Measurements from ENCODE around the gene NCOA6. TPM values are rescaled to one million over a fixed set of nuclear protein-coding genes. Genes with fewer than 3 reads are reported as not detected.

NCOA6 gene
- total and polyA plus RNA-seq, 2 donors (not counting 1 experiment from before 2014, with no cell fraction given) = 8.1 to 12.0 TPM

DNA sequence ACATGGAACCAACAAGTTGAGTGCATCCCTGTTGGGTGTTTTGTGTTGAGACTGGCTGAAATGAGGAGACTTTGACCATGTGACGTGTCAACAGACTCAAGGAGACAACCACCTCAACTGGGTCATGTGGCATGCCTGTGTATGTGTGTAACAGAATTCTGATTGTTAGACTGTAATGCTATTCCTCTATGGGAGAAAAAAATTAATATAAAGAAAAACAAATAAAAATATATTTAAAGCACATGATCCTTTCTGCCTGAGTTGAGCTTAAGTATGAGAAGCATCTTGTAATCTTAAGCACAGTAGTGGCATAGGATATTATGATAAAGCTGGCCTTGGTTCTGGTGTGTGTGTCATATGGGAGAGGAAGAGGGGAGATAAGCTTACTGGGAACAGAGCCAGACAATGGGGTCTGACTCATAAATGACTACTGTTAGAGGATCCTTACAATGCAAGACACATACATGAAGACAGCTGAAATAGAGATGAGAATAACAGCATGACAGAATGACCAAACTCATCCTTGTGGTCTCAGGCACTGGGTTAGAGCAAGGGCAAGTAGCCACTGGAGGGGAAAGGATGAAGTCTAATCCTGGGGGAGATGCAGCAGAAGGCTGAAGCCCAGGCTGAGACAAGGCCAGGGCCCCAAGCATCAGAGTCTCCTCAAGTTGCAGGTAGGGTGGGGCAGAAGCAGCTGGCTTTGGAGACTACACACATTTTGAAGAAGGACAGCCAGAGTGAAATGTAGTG, 112.1 kb downstream of the NCOA6 start:
- no peak overlapping the region for H2AFZ ChIP-seq (ENCODE audit: low read length)
- H3K9ac ChIP-seq (ENCODE audit: insufficient read depth, low read length) = no peak overlapping the region
- H3K4me3 ChIP-seq (replicated peaks in 1 of 4; ENCODE audit: control extremely low read depth in 1 of 4, insufficient read depth in 1 of 4, low read depth in 3 of 4, low read length in 4 of 4) = no peak overlapping the region
- H3K27ac ChIP-seq (ENCODE audit: insufficient read depth, low read length) = peak overlapping the region; percentile 51
- no peaks in the 10 kb centered on the region for H4K20me1 ChIP-seq (ENCODE audit: control insufficient read depth, extremely low read depth, insufficient read depth, low read length)
- TF ChIP-seq EZH2 (IDR thresholded peaks at IDR 0.05; ENCODE audit: low read length, missing control alignments) = no peak
- TF ChIP-seq, protein P1, sequence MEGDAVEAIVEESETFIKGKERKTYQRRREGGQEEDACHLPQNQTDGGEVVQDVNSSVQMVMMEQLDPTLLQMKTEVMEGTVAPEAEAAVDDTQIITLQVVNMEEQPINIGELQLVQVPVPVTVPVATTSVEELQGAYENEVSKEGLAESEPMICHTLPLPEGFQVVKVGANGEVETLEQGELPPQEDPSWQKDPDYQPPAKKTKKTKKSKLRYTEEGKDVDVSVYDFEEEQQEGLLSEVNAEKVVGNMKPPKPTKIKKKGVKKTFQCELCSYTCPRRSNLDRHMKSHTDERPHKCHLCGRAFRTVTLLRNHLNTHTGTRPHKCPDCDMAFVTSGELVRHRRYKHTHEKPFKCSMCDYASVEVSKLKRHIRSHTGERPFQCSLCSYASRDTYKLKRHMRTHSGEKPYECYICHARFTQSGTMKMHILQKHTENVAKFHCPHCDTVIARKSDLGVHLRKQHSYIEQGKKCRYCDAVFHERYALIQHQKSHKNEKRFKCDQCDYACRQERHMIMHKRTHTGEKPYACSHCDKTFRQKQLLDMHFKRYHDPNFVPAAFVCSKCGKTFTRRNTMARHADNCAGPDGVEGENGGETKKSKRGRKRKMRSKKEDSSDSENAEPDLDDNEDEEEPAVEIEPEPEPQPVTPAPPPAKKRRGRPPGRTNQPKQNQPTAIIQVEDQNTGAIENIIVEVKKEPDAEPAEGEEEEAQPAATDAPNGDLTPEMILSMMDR (conservative IDR thresholded peaks at IDR 0.05 in 1 of 2, IDR thresholded peaks at IDR 0.05 in 1 of 2; ENCODE audit: low read depth in 1 of 2, low read length in 2 of 2) = no peak
- no peaks in the 10 kb centered on the region for H3K9me3 ChIP-seq (ENCODE audit: control insufficient read depth, insufficient read depth, low read depth, low read length)
- DNase-seq (ENCODE audit: low read depth in 2 of 2) = peak; percentile 98 to 99
- peaks cover 20% of the 10 kb centered on the region for H3K4me1 ChIP-seq (ENCODE audit: control insufficient read depth, extremely low read depth, insufficient read depth, low read length)
- no peaks in the 10 kb centered on the region for H3K27me3 ChIP-seq (ENCODE audit: control insufficient read depth, insufficient read depth, low read length)
- H3K4me2 ChIP-seq (ENCODE audit: extremely low read depth, insufficient read depth, low read length) = no peak overlapping the region
- H3K79me2 ChIP-seq (ENCODE audit: control insufficient read depth, insufficient read depth, low read length) = peaks cover 1% of the 10 kb centered on the region
- peaks cover 6% of the 10 kb centered on the region for H3K36me3 ChIP-seq (ENCODE audit: control insufficient read depth, insufficient read depth, low read length)

DNA sequence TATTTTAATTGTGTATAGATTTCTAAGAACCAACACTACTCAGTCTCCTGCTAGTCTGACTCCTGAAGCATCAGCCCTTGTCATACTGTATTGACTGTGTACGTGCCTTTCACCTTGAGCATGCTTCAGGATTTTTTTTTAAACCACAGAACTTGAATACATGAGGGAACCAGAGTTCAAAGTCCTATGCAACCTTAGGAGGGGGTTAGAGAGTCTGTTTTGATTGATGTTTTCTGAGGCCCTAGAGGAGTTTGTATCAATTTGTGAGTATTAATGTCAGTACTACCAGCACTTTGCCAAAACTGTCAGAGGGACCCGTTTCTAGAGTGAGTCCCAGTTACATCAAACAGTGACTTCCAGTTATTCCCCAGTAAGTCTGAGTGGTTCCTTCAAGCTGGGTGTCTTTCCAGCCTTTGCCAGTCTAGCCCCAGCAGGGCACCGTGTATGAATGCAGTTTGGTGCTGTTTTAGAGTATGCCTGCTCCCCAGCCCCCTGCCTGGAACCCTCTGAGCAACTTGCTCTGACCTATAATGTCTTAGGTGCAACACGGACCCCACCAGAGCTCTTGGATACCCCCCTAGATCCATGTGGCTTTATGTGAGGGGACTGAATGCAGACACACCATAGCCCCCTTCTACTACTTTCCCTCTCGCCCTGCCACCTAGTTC, 112.8 kb downstream of the NCOA6 start:
- peaks cover 6% of the 10 kb centered on the region for H3K36me3 ChIP-seq (ENCODE audit: control insufficient read depth, insufficient read depth, low read length)
- no peak for DNase-seq (ENCODE audit: low read depth in 2 of 2)
- peak overlapping the region; percentile 51 for H3K27ac ChIP-seq (ENCODE audit: insufficient read depth, low read length)
- peaks cover 1% of the 10 kb centered on the region for H3K79me2 ChIP-seq (ENCODE audit: control insufficient read depth, insufficient read depth, low read length)
- TF ChIP-seq, protein P1 (conservative IDR thresholded peaks at IDR 0.05 in 1 of 2, IDR thresholded peaks at IDR 0.05 in 1 of 2; ENCODE audit: low read depth in 1 of 2, low read length in 2 of 2) = no peak
- no peak for TF ChIP-seq EZH2 (IDR thresholded peaks at IDR 0.05; ENCODE audit: low read length, missing control alignments)
- H4K20me1 ChIP-seq (ENCODE audit: control insufficient read depth, extremely low read depth, insufficient read depth, low read length) = no peaks in the 10 kb centered on the region
- peaks cover 20% of the 10 kb centered on the region for H3K4me1 ChIP-seq (ENCODE audit: control insufficient read depth, extremely low read depth, insufficient read depth, low read length)
- H3K4me2 ChIP-seq (ENCODE audit: extremely low read depth, insufficient read depth, low read length) = no peak overlapping the region
- H2AFZ ChIP-seq (ENCODE audit: low read length) = no peak overlapping the region
- no peaks in the 10 kb centered on the region for H3K27me3 ChIP-seq (ENCODE audit: control insufficient read depth, insufficient read depth, low read length)
- no peaks in the 10 kb centered on the region for H3K9me3 ChIP-seq (ENCODE audit: control insufficient read depth, insufficient read depth, low read depth, low read length)
- no peak overlapping the region for H3K9ac ChIP-seq (ENCODE audit: insufficient read depth, low read length)
- no peak overlapping the region for H3K4me3 ChIP-seq (replicated peaks in 1 of 4; ENCODE audit: control extremely low read depth in 1 of 4, insufficient read depth in 1 of 4, low read depth in 3 of 4, low read length in 4 of 4)

DNA sequence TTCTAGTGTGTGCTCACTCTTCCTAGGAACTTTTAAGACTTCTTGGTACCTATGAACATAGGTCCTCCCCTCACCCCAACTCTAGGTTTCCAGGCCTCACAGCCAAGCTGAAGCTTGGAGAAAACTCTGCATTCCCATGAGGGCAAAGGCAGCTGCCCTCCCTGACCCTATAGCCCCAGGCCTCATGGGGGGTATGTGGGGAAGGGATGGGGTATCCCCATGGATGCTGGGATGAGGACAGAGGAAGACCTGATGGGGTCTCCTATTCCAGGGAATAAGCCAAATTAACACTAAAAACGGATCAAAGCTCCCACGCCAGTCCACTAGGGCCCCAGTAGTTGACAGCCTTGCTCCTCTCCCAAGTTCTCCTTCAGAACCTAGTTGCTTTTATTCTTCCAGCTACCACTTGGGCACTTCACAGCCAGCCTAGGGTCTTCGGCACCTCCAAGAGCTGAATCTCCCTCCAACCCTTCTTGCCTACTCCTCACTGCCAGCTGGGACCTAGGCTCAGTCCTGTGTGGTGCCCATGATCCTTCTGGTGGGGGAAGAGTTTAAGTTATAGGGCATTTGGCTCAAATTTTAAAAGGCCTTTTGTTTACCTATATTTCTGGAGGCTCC, 113.5 kb downstream of the NCOA6 start:
- no peak overlapping the region for H3K27ac ChIP-seq (ENCODE audit: insufficient read depth, low read length)
- H3K9me3 ChIP-seq (ENCODE audit: control insufficient read depth, insufficient read depth, low read depth, low read length) = no peaks in the 10 kb centered on the region
- H3K4me1 ChIP-seq (ENCODE audit: control insufficient read depth, extremely low read depth, insufficient read depth, low read length) = peaks cover 20% of the 10 kb centered on the region
- no peak overlapping the region for H3K9ac ChIP-seq (ENCODE audit: insufficient read depth, low read length)
- no peak overlapping the region for H3K4me2 ChIP-seq (ENCODE audit: extremely low read depth, insufficient read depth, low read length)
- DNase-seq (ENCODE audit: low read depth in 2 of 2) = no peak
- H4K20me1 ChIP-seq (ENCODE audit: control insufficient read depth, extremely low read depth, insufficient read depth, low read length) = no peaks in the 10 kb centered on the region
- H3K4me3 ChIP-seq (replicated peaks in 1 of 4; ENCODE audit: control extremely low read depth in 1 of 4, insufficient read depth in 1 of 4, low read depth in 3 of 4, low read length in 4 of 4) = no peak overlapping the region
- H3K27me3 ChIP-seq (ENCODE audit: control insufficient read depth, insufficient read depth, low read length) = no peaks in the 10 kb centered on the region
- peaks cover 1% of the 10 kb centered on the region for H3K79me2 ChIP-seq (ENCODE audit: control insufficient read depth, insufficient read depth, low read length)
- TF ChIP-seq, protein P1 (conservative IDR thresholded peaks at IDR 0.05 in 1 of 2, IDR thresholded peaks at IDR 0.05 in 1 of 2; ENCODE audit: low read depth in 1 of 2, low read length in 2 of 2) = no peak
- TF ChIP-seq EZH2 (IDR thresholded peaks at IDR 0.05; ENCODE audit: low read length, missing control alignments) = no peak
- H3K36me3 ChIP-seq (ENCODE audit: control insufficient read depth, insufficient read depth, low read length) = peaks cover 6% of the 10 kb centered on the region
- H2AFZ ChIP-seq (ENCODE audit: low read length) = no peak overlapping the region
